AG08396 (cell line): ENCODE measurements around the gene TAF1B.

ENCODE experiments used
- DNase-seq: peaks from one replicate; pipeline ENCODE4 v3.0.0; 2012; ENCODE audit warnings: low spot score, mixed read lengths

The TAF1B gene

DNA sequence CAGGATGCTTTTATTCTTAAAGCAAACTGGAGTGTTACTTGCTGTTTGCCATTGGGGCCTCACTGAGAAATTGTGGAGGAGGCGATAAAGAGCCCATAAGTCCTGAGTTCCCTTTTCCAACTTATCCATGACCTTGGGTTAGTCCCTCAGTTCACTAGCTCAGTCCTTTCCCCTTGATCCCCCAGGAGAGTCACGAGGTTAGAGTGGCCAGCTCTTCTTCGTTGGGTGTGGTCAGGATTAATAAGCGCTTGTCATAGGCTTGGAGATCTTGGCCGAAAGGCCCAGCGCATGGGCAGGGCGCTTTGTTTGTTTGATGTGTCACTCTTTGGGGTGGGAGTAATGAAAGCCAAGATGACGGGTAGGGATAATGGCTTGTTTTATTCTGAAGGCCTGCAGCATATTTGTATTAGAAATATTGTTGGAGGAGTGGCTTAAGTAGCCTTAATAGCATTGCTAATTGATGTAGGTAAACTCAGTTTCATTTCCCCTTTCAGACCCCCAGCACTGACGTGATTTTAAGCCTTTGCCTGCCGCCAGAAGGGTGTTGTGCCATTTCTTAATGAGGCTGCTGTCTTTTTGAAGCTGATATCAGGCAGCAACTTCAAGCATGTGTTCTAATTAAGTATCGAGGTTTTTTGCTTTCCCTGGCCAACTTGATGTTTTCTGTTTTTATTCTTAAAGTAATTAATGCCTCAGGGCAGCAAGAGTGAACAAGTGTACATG, 123.9 kb downstream of the TAF1B start:
- no peak for DNase-seq

- no peak for DNase-seq
Measured at GRCh38 chr2:9968553-9969497, 125.6 kb downstream of the TAF1B start.

DNA sequence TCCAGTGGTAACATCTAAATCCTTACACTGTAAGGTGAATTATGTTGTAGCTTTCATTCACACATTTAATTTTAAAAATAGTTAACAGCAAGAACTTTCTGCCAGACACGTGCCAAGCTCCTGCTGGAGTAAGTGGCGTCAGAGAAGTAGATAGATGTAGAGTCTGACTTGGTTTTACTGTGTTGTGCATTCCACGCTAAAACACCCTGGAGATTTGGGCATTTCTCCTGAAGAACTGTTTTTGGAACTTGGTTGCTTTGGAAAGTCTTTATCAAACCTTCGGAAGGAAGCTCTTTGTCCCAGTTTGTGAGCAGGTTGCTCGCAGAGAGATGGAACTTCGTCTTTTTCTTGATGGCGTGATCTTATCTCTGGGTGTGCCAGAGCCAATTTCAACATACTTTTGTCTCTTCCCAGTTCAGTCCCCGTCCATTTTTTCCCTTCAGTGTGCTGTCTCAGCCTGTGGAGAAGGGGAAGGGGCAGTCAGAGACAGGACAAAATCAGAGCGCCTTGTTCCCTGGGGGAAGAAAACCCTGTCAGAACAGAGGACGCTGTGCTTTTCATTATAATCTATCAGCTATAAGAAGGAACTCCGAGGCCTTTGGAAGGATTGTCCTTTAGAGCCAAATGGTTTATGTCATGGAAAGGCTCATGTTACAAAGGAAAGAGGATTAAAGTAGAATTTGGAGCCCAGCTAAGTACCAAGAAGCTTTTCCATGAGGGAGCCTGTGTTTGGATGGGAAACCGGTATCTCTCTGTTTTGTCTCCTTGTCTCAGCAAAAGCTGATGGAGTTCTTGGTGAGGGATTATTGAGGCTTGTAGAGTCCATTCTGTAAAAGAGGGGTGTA, 127.1 kb downstream of the TAF1B start:
- no peak for DNase-seq

GRCh38 chr2:9971105-9971818, 128.0 kb downstream of the TAF1B start:
- DNase-seq = no peak

DNA sequence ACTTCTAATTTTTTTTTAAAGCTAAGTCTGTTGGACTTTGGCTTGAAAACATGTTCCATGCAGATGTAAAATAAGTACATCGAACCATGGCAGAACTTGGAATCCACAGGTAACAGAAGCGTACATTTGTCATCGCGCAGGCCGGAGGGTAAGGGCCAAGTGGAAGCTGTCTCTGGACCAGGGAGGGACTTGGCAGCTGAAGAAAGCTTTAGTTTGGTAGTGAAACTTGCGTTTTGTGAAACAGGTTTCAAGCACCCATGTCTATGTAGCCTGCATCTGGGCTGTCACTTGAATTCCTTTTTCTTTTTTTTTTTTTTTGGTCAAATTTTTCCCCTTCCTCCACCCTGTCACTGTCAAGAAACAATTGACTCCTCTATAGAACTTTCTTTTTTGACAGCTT, 128.6 kb downstream of the TAF1B start:
- DNase-seq = no peak

- no peak for DNase-seq
Measured at GRCh38 chr2:9972621-9973479, 129.6 kb downstream of the TAF1B start.

GRCh38 chr2:9973690-9974089, 130.4 kb downstream of the TAF1B start:
- no peak for DNase-seq

DNA sequence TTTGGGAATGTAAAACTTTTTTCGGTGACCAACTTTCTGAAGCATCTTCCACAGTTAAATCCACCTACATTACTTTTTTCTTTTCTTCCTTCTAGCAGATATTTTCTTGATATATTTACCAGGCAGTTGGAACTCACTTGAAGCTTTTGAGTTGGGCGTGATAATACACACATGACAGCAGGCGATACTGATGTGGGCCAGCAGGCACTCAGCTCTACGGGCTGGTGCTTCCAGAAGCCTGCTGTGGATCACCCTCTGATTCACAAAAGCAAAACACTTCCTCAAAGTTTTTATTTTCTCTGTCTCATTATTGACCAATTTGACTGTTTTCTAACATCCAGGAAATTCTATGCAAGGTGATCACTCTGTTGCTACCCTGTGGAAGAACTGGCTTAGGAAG, 131.1 kb downstream of the TAF1B start:
- DNase-seq = no peak

GRCh38 chr2:9975328-9975727, 132.1 kb downstream of the TAF1B start:
- no peak for DNase-seq

DNA sequence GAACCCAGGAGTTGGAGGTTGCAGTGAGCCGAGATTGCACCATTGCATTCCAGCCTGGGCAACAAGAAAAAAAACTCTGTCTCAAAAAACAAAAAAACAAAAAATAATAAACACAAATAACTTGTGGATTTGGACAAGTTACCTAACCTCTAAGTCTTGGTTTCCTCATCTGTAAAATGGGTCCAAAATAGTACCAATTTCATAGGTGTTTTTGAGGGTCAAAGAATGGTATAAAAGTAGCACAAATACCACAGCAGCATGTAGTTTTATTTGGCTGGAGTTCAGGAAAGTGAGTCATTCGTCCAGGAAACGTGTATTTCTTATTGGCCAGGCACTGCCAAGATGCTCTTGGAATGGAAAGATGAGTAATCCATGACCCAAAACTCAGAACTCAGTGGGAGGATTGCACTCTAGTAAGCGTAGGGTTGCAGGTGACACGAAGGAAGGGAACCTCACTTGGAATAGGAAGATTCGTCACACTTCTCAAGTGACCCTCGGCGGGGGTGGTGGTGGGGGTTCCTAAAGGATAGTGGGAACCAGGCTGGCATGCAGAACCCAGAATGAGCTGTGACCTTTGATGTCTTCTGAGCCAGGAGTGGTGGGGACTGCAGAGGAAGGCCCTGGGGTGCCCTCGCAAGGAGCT, 132.7 kb downstream of the TAF1B start:
- DNase-seq = peak; percentile 82

GRCh38 chr2:9979977-9980376, 136.7 kb downstream of the TAF1B start:
- DNase-seq = no peak

- no peak for DNase-seq
Measured at GRCh38 chr2:9980520-9980919, 137.2 kb downstream of the TAF1B start.

- DNase-seq = no peak
Measured at GRCh38 chr2:9981655-9982054, 138.4 kb downstream of the TAF1B start.

DNA sequence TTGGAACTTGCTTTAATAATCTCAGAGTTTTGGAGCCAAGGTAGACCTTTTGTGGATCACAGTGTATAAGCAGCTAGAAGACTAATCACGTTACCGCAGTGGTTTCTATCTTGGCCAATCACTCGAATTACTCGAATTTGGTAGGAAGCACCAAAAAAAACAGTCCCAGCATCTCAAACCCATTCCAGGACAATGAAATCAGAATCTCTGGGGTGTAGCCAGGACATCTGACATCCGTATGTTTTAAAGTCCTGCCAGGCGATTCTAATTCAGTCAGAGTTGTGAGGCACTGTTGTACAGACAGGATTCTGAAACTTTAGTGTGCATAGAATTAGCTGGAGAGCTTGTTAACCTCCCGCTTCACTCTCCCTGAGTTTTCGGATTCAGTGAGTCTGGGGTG, 139.0 kb downstream of the TAF1B start:
- DNase-seq = peak; percentile 80

GRCh38 chr2:9982891-9983290, 139.6 kb downstream of the TAF1B start:
- no peak for DNase-seq

DNA sequence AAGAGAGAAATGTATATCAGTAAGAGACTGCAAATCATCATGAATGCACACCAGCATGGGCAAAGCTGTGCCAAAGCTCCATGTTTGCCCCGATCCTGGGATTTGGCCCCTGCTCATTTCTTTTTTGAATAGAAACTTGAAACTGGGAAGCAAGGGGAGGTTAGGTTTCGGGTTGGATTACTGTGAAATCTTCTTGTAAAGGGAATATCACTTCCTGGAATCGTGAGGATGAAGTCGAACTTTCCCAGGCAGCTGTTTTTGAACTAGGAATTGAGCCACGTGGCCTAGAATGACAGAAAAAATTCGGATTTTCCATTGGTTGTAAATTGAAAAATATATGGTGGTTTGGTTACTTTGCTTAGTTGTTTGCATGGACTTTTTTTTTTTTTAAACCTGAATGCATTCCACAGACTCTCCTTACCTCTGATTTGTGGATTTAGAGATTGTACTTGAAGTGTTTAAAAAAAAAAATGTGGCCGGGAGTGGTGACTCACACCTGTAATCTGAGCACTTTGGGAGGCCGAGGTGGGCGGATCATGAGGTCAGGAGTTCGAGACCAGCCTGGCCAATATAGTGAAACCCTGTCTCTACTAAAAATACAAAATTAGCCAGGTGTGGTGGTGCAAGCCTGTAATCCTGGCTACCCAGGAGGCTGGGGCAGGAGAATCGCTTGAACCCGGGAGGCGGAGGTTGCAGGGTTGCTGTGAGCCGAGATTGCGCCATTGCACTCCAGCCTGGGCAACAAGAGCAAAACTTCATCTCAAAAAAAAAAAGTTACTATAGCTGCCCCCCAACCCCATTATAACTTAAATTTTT, 140.3 kb downstream of the TAF1B start:
- no peak for DNase-seq
